C4-2B (cell line): ENCODE results near the gene ELMO1.

Experiments used
- ZFX ChIP-seq: fragments of 450-650 bp; IDR thresholded peaks from 2 replicates; pipeline ENCODE4 v1.6.1; 2017
- TF ChIP-seq, protein P1 (sequence below): fragments of 450-650 bp; conservative IDR thresholded peaks from 2 replicates; pipeline ENCODE4 v1.5.1; 2017; ENCODE audit warnings: mild to moderate bottlenecking

- TF ChIP-seq, protein P1, sequence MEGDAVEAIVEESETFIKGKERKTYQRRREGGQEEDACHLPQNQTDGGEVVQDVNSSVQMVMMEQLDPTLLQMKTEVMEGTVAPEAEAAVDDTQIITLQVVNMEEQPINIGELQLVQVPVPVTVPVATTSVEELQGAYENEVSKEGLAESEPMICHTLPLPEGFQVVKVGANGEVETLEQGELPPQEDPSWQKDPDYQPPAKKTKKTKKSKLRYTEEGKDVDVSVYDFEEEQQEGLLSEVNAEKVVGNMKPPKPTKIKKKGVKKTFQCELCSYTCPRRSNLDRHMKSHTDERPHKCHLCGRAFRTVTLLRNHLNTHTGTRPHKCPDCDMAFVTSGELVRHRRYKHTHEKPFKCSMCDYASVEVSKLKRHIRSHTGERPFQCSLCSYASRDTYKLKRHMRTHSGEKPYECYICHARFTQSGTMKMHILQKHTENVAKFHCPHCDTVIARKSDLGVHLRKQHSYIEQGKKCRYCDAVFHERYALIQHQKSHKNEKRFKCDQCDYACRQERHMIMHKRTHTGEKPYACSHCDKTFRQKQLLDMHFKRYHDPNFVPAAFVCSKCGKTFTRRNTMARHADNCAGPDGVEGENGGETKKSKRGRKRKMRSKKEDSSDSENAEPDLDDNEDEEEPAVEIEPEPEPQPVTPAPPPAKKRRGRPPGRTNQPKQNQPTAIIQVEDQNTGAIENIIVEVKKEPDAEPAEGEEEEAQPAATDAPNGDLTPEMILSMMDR = no peak
- TF ChIP-seq ZFX = no peak
Observed at GRCh38 chr7:36906956-36907635, 541.6 kb downstream of the ELMO1 start.
